LHCN-M2 (cell line): ENCODE results near the gene WDTC1. TPM values are rescaled to one million over a fixed set of nuclear protein-coding genes. Genes with fewer than 3 reads are reported as not detected.

Source experiments
- DNase-seq: peaks from one replicate; pipeline ENCODE4 v3.0.0-alpha.2; 2012; ENCODE audit warnings: low read depth
- total RNA-seq: library from RNA; depleted of rRNA; stranded (reverse); fragments of >200 nt; gene quantifications from 2 replicates; pipeline ENCODE4 v1.2.3, GENCODE V29; 2014

The WDTC1 gene
- total RNA-seq, 1 experiment from 2014 or later = 19.3 TPM

- no peak for DNase-seq
Observed at GRCh38 chr1:27301582-27302199, 67.3 kb downstream of the WDTC1 start.

- DNase-seq = no peak
Observed at GRCh38 chr1:27302612-27303011, 68.2 kb downstream of the WDTC1 start.

DNA sequence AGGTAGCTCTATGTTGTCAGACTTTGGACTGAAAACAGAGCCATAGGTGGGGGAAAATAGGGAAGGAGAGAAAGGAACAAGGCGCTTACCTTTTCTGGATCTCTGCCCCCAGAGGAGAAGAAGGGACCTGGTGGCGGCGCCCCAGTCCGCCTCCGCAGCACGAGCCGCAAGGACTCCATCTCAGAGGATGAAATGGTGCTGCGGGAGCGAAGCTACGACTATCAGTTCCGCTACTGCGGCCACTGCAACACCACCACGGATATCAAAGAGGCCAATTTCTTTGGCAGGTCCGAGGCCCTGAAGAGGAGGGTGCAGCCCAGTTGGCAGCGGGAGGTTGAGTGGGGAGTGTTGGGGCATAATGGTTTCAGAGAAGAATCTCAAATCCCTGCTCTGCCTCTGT is 69.1 kb downstream of the WDTC1 start:
- DNase-seq = no peak

GRCh38 chr1:27306071-27306470 is 71.6 kb downstream of the WDTC1 start:
- no peak for DNase-seq

DNA sequence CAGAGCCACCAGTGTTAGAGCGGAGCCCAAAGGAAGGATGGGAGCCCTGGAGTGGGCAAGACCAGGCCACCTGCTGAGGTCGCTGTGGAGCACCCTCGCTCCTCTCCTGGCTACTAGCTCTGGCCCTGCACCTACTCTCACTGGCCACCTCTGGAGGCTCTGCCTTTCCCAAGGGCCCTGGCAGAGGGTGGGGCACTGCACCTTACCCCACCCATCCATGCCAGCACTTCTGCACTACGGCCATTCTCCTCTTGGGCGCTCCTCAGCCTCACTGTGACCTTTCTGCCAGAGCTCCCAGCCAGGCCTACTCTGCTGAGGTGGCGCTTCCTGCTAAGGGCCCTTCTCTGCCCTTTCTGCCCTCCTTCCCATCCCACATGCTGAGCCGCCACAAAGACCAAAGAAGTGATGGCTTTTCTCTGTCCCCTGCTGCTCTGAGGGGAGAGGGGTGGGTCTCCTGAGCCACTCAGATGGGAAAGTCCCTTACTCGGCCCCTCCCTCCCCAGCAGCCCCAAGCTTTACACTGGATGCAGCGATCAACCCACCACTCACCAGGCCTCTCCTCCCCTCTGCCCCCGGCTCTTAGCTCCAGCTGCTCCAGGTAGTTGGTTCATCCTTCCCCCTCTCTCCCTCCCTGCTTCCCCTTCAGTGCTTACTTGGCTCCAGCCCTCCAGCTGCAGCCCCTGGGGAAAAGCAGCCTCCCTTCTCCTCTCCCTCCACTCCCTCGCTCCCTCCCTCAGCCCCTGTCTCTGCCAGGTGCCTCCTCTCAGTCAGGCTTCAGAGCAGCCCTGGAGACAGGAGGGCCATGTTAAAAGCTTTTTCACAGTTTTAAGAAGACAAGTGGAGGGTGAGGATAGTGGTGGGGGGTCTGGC is 72.7 kb downstream of the WDTC1 start:
- DNase-seq = no peak

GRCh38 chr1:27307874-27308598 is 73.6 kb downstream of the WDTC1 start:
- no peak for DNase-seq

GRCh38 chr1:27314169-27314568 is 79.7 kb downstream of the WDTC1 start:
- no peak for DNase-seq

DNA sequence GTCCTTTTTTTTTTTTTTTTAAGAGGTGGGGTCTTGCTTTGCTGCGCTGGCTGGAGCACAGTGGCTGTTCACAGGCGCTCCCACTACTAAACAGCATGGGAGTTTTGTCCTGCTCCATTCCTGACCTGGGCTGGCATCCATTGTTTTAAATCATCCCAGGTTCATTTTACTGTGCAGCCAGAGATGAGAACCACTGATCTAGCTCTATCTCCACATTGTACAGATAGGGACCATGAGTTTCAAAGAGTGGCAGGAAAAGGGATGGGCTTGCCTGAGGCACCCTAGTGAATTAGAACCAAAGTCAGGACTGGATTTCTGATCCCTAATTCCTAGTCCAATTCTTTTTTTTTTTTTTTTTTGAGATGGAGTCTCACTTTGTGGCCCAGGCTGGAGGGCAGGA is 80.3 kb downstream of the WDTC1 start:
- no peak for DNase-seq

GRCh38 chr1:27316860-27317259 is 82.4 kb downstream of the WDTC1 start:
- no peak for DNase-seq

GRCh38 chr1:27318136-27318535 is 83.7 kb downstream of the WDTC1 start:
- no peak for DNase-seq

- DNase-seq = no peak
Observed at GRCh38 chr1:27318596-27318995, 84.2 kb downstream of the WDTC1 start.

DNA sequence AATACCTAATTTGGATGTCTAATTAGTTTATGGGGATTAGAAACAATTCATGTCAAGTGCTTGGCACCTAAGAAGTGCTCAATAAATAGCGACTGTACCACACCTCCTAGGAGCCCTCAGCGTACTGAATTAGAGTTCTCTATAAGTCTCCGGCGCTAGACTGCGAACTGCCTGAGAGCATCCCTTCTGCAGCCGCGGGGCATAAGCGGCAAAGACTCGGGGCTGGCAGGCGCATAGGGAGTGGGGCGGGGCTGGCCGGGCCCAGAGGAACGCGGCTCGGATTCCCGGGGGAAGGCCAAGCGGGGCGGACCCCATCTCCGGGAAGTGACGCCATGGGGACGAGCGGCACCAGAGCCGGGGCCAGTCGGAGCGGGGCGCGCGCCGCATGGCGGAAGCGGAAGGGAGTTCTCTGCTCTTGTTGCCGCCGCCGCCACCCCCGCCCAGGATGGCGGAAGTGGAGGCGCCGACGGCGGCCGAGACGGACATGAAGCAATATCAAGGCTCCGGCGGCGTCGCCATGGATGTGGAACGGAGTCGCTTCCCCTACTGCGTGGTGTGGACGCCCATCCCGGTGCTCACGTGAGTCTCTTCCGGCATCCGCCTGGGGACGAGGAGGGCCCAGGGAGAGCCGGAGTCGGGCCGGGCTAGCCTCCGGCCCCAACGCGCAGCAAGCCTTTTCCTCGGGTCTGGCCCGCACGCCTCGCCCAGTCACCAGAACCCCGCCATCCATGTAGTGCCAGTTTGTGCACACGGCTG is 87.6 kb downstream of the WDTC1 start, which contains the start of gene TMEM222:
Gene TMEM222, plus strand, starts transcription at position 351 of the 756 bp plus-strand sequence. Its CDS starts 35 bp downstream, at position 386.
- DNase-seq = peak; percentile 96

GRCh38 chr1:27322569-27323240 is 88.3 kb downstream of the WDTC1 start:
- DNase-seq = no peak

- no peak for DNase-seq
Observed at GRCh38 chr1:27325286-27325685, 90.9 kb downstream of the WDTC1 start.

- no peak for DNase-seq
Observed at GRCh38 chr1:27327964-27328363, 93.5 kb downstream of the WDTC1 start.

- no peak for DNase-seq
Observed at GRCh38 chr1:27330786-27331185, 96.4 kb downstream of the WDTC1 start.

GRCh38 chr1:27331426-27331825 is 97.0 kb downstream of the WDTC1 start:
- no peak for DNase-seq

- DNase-seq = no peak
Observed at GRCh38 chr1:27331922-27332321, 97.5 kb downstream of the WDTC1 start.

DNA sequence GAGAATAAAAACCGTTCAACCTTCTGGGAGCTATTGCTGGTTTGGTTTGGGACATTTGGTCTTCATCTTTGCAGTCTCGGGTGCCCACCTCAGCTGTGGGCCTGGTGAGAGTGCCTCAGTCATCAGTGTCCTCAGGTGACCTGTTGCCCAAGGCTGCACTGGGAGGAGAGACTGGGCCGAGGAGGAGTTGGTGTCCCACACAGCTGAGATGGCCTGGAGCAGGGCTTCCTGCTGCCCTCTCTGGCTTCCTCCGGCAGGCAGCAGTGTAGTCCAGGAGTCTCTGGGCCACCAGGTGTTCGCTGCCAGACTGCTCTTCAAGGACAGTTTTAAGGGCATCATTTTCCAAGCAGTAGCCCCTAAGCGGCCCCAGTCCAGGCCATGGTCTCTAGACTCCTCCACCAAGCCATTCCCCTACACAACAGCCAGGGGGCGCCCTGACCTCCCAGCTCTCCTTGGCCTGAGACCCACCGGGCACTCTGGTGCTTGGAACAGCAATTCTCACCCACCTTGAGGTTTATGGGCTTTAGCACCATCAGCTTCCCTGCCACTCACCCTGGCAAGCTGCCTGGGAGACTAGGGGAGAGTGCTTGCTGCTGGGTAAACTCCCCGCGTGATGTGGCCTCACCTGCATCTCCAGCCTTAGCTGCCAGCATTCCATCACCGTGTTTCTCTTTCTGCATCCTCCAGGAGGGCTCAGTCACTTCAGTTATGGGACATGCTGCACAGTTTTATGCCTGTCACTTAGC is 98.3 kb downstream of the WDTC1 start:
- peak; percentile 34 for DNase-seq

GRCh38 chr1:27333717-27334279 is 99.4 kb downstream of the WDTC1 start:
- DNase-seq = no peak
